SHP77 treated with DMSO at 0.1 percent for 48 hours (cell line): Measurements from ENCODE around the gene KDM5B.
A peak's percentile ranks its signal among the peaks of the same experiment; 100 is the strongest.

ENCODE experiments used
- DNase-seq: peaks from one replicate; lab custom pipeline; 2025; lab: John Stamatoyannopoulos, UW

The KDM5B gene

GRCh38 chr1:202711949-202712635 is 96.1 kb downstream of the KDM5B start:
- no peak for DNase-seq

GRCh38 chr1:202710070-202711045 is 97.9 kb downstream of the KDM5B start, which contains the start of gene SYT2:
TSS of gene SYT2 (minus strand) at chr1:202710454. CDS start at chr1:202605772, 104,682 bp downstream.
- DNase-seq = no peak

- DNase-seq = no peak
Measured at GRCh38 chr1:202709276-202710041, 98.8 kb downstream of the KDM5B start.

GRCh38 chr1:202708456-202709275 is 99.6 kb downstream of the KDM5B start:
- no peak for DNase-seq

GRCh38 chr1:202706851-202707250 is 101.4 kb downstream of the KDM5B start:
- DNase-seq = no peak

GRCh38 chr1:202704601-202705000 is 103.6 kb downstream of the KDM5B start:
- no peak for DNase-seq

GRCh38 chr1:202703191-202703590 is 105.0 kb downstream of the KDM5B start:
- no peak for DNase-seq

- no peak for DNase-seq
Measured at GRCh38 chr1:202702088-202702487, 106.1 kb downstream of the KDM5B start.

GRCh38 chr1:202701200-202701599 is 107.0 kb downstream of the KDM5B start:
- DNase-seq = no peak

GRCh38 chr1:202700061-202700460 is 108.2 kb downstream of the KDM5B start:
- no peak for DNase-seq

GRCh38 chr1:202698276-202698675 is 109.9 kb downstream of the KDM5B start:
- no peak for DNase-seq

GRCh38 chr1:202697038-202697437 is 111.2 kb downstream of the KDM5B start:
- DNase-seq = no peak

GRCh38 chr1:202694314-202694713 is 113.9 kb downstream of the KDM5B start:
- DNase-seq = peak; percentile 52

- DNase-seq = no peak
Measured at GRCh38 chr1:202692959-202693555, 115.2 kb downstream of the KDM5B start.

- no peak for DNase-seq
Measured at GRCh38 chr1:202691816-202692215, 116.4 kb downstream of the KDM5B start.

- DNase-seq = no peak
Measured at GRCh38 chr1:202689493-202690342, 118.5 kb downstream of the KDM5B start.

GRCh38 chr1:202689082-202689481 is 119.1 kb downstream of the KDM5B start:
- DNase-seq = no peak

- DNase-seq = no peak
Measured at GRCh38 chr1:202688401-202688800, 119.8 kb downstream of the KDM5B start.

GRCh38 chr1:202687798-202688197 is 120.4 kb downstream of the KDM5B start:
- DNase-seq = no peak

- DNase-seq = no peak
Measured at GRCh38 chr1:202687370-202687769, 120.9 kb downstream of the KDM5B start.
